ENCODE measurements around the gene IMMP2L.

DNA sequence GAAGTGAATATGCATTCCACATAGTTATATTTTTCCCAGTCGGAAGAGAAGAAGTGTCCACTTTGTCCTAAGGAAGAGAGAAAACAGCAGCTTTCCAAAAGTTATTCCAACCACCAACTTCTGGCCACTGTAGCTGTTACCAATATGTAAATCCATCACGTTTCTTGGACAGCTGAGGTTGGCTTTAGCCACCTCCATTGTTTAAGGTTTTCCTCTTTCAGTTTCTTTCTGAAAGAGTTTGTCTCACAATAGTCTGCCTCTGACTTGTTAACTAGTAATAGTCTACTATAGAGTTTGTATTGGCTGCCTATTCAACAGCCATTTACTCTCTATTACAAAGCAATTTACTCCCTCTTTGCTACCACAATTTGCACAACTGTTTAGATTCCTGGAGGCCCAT, 929.0 kb downstream of the IMMP2L start:
- TF ChIP-seq JUN (IDR thresholded peaks at IDR 0.05; ENCODE audit: borderline replicate concordance, insufficient read depth, insufficient read length, low read depth) = no peak
- TF ChIP-seq, protein P1, sequence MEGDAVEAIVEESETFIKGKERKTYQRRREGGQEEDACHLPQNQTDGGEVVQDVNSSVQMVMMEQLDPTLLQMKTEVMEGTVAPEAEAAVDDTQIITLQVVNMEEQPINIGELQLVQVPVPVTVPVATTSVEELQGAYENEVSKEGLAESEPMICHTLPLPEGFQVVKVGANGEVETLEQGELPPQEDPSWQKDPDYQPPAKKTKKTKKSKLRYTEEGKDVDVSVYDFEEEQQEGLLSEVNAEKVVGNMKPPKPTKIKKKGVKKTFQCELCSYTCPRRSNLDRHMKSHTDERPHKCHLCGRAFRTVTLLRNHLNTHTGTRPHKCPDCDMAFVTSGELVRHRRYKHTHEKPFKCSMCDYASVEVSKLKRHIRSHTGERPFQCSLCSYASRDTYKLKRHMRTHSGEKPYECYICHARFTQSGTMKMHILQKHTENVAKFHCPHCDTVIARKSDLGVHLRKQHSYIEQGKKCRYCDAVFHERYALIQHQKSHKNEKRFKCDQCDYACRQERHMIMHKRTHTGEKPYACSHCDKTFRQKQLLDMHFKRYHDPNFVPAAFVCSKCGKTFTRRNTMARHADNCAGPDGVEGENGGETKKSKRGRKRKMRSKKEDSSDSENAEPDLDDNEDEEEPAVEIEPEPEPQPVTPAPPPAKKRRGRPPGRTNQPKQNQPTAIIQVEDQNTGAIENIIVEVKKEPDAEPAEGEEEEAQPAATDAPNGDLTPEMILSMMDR (IDR thresholded peaks at IDR 0.05; ENCODE audit: extremely low read depth in 1 of 2, insufficient read depth in 1 of 2, low read depth in 1 of 2, low read length in 2 of 2) = no peak
- TF ChIP-seq EZH2 (IDR thresholded peaks at IDR 0.05; ENCODE audit: borderline replicate concordance, low read depth, low read length, severe bottlenecking) = no peak
- TF ChIP-seq POLR2A (IDR thresholded peaks at IDR 0.05; ENCODE audit: low read depth, low read length) = no peak
- no peak for TF ChIP-seq POLR2AphosphoS5 (IDR thresholded peaks at IDR 0.05; ENCODE audit: insufficient read depth, low read depth, low read length)
